Stimulated activated CD4-positive, alpha-beta T cell treated with anti-CD3 and anti-CD28 coated beads, Interleukin-1b, Interleukin-23, amount 100 ng/mL, for 48 hours (primary cell): ENCODE data around the gene KNOP1.

Experiments
- DNase-seq: peaks from one replicate; pipeline ENCODE4 v3.0.0-alpha.2; 2020

The KNOP1 gene, protein sequence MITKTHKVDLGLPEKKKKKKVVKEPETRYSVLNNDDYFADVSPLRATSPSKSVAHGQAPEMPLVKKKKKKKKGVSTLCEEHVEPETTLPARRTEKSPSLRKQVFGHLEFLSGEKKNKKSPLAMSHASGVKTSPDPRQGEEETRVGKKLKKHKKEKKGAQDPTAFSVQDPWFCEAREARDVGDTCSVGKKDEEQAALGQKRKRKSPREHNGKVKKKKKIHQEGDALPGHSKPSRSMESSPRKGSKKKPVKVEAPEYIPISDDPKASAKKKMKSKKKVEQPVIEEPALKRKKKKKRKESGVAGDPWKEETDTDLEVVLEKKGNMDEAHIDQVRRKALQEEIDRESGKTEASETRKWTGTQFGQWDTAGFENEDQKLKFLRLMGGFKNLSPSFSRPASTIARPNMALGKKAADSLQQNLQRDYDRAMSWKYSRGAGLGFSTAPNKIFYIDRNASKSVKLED

DNA sequence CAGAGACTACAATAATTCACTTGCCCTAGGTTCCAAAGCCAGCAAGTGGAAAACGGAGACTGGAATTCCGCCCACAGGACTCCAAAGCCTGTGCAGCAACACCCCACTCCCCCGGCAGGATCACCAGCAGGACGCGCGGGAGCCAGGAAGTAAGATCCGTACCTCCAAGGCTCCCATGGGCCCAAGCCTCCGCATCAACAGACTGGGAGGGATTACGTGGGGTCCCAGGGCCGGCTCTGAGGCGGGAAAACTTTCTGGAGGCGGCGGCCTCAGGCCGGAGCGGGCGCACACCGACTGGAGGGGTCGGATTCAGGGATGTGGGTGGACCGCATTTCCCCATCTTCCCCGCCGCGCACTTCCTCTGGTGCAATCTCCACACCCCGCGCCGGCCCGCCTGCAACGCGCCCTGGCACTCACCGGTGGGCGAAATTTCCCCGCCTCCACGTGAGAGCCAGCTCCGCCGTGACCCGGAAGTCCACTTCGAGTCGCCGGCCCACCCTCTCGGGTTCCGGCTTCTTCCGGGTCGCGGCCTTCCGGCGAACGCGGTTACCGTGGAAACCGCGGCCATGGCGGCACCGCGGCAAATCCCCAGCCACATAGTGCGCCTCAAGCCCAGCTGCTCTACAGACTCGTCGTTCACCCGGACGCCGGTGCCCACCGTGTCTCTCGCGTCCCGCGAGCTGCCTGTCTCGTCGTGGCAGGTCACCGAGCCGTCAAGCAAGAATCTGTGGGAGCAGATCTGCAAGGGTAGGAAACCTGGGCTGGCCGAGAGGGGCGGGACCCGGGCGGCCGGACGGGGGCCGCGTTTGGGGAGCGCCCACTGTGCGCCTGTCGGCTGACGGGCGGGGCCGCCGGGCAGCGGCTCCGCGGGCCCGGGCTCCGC, at the start of gene KNOP1, which contains the start of gene IQCK:
KNOP1 (minus strand) TSS at position 487 of the 883 bp plus-strand sequence. CDS start 3,192 bp downstream, outside the sequence.
IQCK (plus strand) TSS at position 531 of the 883 bp plus-strand sequence; CDS start at position 567, 36 bp downstream.
- DNase-seq = peak; percentile 90

DNA sequence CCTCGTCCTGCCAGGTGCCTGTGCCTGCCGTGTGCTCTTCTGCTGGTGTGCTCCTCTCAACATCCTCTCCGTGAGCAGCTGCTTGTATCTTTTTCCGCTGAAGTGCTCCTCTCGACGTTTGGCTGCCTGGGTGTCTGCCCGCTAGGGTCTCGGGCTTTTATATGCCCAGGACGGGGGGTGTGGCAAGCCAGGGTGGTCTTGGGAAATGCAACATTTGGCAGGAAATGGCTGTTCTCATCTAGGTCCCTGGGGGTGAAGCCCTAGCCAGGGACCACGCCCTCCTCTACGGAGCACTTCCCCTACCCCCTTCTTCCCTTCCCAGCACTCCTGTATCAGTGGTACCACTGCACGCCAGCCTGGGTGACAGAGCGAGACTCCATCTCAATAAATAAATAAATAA, 49.5 kb upstream of the KNOP1 start:
- no peak for DNase-seq

DNA sequence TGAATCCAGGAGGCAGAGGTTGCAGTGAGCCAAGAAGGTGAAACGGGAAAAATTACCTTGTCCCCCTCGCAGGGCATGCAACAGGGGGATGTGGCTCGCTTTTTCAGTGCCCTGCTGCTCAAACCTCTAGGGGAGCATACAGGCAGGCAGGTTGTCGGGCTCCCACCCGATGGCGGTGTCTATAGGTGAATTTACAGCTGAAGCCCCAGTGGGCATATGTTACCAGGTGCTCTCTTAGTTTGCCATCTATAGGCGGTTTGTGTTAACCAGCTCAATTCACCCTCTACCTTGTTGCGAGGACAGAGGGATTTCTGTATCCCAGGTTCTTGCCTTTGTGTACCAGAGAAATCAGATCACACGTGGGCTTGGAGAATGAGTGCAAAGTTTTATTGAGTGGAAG, 49.0 kb upstream of the KNOP1 start:
- DNase-seq = no peak

DNA sequence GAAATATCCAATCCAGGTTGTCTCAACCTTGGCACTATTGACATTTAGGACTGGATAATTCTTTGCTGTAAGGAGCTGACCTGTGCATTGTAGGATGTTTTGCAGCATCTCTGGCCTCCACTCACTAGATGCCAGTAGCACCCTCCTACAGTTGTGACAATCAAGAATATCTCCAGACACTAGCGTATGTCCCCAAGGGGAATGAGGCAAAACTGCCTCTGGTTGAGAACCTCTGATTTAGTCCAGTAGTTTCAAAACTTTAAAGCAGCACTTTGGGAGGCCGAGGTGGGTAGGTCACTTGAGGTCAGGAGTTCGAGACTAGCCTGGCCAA, 48.5 kb upstream of the KNOP1 start:
- DNase-seq = no peak

DNA sequence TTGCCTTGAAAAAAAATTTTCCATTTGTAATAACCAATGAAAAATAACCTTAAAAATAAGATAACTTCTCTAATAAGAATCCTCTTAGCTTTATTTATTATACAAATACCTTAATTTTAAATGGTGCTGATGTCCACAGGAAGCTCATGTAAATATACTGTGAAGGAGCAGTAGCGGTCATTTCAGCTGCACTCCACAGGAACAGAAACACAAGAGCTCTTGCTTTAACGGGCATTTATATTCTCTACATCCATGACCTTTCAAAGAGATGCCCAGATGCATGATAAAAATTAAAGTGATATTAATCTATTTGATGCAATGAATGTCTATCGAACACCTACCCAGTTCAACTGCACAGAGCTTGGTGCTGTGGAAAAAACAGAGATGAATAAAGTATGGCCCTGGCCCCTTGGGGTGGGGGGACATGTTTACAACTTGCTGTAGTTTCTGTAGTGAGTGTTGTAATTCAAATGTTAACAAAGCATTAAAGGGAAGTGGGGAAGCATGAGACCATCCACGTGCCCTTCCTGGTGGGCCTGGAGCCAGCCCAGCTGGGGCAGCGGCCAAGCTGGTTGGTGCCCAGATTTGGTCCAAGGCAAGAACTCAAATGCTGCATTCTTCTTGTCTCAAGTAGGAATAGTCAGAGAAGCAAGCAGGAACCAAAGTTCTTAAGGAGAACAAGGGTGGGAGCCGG, 48.0 kb upstream of the KNOP1 start:
- no peak for DNase-seq

DNA sequence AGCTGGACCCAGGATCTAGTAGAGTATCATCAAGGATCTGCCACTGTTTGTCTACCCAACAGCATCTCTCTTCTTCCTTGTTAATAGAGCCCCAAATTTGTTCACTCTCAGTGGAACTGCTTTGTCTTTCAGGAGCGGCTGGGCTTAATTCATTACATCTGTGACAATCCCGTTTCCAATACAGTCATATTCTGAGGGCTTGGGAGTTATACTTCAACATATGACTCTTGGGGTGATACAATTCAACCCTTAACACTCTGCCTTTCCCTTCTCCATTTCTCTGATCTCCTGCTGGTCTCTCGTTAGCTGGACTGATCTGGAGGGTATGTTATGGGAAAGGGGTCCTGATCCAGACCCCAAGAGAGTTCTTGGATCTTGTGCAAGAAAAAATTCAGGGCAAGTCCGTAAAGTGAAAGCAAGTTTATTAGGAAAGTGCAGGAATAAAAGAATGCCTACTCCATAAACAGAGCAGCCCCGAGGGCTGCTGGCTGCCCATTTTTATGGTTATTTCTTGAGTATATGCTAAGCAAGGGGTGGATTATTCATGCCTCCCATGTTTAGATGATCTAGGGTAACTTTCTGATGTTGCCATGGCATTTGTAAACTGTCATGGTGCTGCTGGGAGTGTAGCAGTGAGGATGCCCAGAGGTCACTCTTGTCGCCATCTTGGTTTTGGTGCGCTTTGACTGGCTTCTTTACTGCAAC, 42.5 kb upstream of the KNOP1 start:
- DNase-seq = no peak

DNA sequence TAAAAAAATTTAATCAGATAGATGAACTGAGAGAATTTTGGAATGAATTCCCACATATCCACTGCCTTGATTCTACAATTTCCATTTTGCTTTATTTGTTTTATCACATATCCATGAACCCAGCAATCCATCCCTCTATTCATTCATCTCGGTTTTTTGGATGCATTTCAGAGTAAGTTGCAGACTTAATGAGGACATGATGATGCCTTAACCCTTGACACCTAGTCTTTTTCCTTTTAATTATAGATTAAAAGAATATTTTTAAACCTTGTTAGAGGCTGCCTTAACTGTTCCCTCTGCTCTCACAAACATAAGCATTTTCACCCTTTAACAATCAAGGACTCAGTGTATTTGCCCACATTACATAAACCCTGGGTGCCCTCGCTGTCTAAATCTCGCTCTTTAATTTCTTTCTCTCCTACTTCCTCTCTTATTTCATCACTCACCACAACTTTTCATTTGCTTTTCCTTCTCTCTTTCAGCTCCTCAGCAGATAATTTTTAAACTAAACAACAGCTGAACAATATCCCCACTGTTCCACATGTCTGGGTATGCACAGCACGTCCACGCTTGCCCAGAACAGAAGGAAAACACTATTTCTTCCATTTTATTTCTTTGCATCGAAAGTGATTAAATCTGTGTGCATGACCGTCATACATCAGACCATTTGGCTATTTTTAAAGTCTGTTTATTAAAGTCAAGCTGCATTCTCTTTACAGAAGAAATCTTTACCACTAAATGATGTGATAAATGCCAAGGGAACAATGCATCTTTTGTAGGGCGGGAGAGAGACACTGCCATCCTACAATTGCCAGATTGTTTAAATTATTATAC, 40.0 kb upstream of the KNOP1 start:
- DNase-seq = no peak

DNA sequence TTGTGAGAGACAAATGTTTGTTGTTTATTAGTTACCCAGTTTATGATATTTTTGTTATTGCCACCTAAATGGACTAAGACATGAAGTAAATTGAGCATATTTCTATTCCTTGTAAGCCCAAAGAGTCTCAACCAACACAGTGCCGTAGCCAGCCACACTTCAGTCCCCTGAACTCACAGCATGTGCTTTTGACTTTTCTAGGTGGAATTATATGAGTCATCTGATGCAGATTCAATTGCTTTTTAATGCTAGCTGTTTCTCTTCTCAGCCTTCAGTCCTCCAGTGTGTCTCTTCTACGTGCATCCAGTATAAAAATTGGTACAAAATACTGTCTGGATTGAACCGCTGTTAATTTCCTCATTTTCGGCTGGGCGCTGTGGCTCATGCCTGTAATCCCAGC, 39.0 kb upstream of the KNOP1 start:
- DNase-seq = no peak

DNA sequence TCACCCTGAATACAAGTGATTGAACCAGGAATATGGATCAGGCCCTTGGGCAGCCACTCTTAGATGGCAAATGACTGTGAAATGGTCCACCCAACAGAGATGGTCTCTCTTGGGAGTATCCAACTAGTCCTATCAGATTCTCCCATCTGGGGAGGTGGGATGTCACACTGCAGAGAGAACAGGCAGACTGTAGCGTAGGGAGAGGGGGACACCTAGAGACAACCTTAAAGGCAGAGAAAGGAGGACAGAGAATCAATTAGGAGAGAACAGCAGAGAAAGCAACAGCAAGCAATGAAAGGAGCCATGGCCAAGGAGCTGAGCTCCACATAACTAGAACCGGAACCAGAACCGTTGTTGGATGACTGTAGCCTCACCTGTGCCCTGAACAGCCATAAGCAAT, 37.2 kb upstream of the KNOP1 start:
- DNase-seq = no peak

DNA sequence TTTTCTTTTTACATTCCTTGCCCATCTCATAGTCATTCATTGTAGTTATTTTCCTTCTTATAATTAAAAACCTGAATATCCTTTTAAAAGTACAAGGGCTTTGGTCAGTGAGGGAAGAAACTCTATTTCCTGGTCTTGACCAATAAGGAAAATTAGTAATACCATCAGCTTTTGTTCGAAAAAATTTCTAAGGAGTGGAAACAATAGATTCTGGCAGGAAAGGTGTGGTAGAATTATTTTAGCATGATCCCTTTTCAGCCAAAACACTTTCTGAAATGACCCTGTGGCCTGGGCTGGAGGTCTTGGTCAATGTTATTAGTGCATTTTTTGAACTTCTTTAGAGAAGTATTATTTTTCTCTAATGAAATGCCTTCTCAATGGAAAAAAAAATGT, 36.6 kb upstream of the KNOP1 start:
- no peak for DNase-seq

DNA sequence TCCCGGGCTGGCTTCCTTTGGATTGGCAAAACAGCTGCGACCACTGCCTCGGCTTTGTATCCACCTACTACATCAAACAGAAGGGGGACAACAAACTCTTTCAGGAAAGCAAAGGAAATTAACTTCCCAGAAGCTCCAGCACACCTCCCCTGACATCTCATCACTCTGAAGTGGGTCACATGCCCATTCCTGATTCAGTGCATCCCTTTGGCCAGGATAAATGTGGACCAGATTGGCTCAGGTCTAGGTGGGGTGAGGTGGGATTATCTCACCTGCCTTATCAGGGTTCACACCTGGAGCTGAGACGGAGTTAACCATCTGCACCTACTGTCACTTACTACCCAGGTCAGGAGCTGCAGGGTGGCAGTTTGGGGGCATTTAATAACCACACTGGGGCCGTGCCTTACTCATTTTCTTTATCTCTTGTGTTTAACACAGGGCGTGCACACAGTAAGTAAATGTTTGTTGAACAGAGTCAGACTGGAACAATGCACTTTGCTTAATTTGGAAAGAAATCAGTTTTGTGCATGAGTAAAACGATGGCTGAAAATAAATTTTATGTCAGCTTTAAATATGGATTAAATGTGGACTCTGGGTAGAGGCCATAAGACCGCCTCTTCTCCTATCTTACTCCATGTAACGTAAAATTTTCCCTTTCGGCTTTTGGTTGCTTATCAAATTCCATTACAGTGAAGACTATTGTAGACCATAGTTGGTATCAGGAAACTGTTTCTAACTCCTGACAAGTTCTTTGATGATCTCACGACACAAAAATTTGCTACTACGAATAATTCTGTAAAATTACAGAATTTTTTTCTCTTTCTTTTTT, 36.0 kb upstream of the KNOP1 start:
- no peak for DNase-seq

DNA sequence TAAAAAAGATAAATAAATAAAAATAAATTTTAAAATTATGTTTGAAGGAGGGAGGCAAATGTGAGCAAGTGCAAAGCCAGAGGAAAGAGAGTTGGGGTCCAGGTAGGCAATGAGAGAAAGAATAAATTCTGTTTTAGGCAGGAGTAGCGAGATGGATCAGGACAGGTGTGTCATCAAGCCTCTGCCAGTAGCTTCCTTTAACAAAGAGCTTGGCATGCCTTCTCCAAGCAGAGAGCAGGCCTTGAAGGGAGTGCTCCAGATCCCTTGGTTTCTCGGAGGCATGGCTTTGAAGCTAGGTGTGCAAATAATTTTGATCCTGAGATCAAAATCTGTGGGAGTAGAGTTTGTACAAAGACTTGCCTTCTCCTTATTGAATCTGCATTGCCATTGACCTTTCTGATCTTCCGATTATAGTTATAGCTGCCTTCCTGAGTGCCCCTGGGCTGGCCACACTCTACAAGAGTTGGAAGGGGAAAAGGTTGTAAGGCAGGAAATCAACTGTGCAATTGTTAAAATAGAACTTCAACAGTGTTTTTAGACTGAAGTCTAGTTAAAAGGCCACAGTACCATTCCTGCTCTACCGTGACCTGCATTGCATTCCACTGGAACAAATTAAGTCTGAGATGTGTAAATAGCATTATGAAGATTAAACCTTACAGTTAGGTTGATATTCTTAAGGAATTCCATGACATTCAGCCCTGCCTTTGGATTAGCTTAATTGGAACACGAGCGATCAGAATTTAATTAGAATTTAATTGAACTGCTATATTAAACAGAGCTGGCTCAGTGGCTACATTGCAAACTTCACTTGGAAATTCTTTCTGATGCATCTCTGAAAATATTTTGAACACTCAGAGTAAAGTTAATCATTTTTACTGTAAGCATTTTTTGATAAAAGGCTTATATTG, 33.7 kb upstream of the KNOP1 start:
- DNase-seq = no peak

DNA sequence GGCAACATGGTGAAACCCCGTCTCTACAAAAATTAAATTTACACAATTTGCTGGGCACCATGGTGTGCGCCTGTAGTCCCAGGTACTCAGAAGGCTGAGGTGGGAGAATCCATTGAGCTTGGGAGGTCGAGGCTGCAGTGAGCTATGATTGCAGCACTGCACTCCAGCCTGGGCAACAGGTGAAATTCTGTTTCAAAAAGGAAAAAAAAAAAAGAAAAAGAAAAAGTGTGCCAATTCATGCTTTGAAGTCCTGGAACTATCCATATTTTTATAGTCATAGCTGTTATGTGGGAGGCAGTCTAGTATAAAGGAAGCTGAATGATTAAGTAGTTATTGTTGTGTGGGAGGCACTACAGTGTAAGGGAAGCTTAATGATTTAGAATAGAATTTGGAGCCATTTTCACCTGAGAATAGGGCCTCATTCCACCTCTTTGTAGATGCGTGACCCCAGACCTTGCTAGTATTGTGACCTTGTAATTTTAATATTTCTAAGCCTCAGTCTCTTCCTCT, 31.6 kb upstream of the KNOP1 start:
- no peak for DNase-seq

DNA sequence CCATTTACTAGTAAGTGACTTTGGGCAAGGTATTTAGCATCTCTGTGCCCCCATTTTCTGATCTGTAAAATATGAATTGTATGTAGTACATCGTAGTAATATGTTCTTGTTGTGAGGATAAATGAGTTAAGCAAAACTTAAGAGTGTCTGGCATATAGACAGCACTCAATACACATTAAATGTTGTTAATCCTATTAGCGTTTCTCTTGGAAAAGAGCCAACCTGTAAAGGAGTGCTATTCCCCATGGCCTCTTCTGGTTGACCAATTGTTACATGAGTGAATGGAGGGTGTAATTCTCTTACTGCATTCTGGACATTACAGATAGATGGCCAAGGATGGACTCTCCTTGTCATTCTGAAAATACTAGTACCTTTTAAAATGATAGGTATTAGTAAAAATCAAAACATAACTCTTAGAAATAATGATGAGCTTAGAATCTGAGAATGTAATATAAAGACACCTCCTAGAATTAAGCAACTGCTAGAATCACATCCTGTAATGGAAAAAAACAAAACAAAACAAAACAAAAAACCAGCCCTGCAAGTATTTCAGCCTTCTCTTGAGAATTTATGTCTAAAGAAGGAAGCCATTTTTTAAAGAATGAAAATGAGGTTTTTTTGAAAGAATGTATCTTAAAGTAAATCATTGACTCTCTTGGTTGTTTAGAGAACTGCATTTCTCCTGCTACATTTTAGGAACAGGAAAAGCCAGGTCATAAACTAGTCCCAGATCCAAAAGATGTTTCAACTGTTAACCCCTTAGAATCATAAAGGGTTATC, 30.6 kb upstream of the KNOP1 start:
- DNase-seq = no peak

DNA sequence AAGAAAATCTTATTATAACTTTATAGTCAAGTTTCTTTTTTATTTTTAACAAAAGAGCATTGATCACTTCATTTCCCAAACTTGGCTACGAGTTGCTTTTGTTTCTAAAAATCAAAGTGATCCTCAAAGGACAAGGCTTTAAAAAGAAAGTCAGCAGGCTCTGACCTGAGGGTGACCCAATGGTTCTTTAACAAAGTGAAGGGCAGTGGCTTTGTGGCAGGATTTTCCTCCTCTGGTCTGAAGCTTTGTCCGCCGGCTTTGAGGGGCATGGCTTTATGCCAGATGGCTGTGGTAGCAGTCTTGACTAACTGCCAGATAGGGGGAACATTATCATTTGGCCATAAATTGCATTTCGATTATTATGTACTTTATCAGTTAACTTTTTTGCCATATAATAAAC, 28.5 kb upstream of the KNOP1 start:
- no peak for DNase-seq

DNA sequence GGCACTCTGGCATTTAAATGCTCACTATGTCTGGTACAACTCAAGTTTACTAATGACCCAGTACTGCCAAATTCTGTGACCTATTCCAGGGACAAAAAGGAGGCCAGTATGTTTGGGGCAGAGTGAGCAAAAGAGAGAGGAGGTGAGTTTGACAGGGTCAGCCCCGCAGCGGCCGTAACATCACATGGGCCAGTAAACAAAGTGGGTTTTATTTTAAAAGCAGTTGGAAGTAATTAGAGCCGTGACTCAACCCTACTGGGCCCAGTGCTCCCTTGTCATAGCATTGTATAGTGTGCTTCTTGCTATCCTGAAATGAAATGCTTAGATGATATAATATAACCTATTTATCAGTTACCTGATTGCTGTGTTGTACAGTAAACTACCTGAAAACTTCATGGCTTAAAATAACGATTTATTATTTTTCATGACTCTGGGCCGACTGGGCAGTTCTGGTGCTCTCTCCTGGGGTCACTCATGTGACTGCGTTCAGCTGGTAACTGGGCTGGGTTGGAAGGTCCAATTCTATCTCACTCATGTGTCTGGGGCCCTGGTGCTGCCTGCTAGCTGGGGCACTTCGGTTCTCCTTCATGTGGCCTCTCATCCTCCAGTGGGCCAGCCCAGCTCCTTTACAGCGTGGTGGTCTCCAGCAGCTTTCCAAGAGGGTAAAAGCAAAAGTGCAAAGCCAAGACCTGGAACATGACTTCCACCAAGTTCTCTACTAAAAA, 27.4 kb upstream of the KNOP1 start:
- DNase-seq = no peak

DNA sequence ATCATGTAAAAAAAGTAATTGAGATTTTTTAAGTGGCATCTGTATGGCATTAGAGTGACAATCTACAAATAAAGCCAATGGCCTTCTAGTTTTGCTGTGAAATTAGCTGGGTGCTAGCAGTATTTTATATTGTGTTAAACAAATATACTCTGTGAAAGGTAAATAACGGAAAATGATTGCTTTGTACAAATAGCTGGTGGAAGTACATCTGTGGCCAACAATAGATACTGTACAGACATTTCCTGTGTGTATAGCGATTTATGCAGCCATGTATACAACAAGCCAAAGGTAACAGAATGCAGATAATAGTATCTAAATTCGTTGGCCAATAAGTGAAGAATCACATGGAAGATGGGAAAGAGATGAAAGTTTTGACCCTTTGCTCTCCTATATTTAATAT, 26.6 kb upstream of the KNOP1 start:
- DNase-seq = no peak

DNA sequence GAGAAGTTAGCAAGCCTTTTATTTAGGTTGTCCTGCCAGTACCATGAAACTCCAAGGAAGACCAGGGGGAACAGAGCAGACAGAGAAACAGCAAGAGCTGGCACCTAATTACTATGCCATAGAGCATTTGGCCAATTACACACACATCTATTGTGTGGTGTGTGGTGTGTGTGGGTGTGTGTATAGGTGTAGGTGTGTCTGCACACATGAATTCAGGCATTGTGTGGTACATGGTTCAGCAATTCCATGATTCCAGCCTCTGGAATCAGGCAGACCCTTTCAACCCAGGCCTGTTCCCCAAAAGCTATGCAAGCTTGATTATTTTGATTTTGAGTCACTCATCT, 25.8 kb upstream of the KNOP1 start:
- DNase-seq = no peak
